K562 (cell line): ENCODE data around the gene RPL10A. TPM values are rescaled to one million over a fixed set of nuclear protein-coding genes. Genes with fewer than 3 reads are reported as not detected.

Experiments used
- ATAC-seq: fragments of 200-7000 bp; cut with Tn5 transposase; 3 replicates; pipeline ENCODE4 v1.9.1; 2020; ENCODE audit warnings: moderate library complexity
- BruUV-seq: library from RNA; stranded (reverse); fragments of 400-500 nt; replicated peaks from 2 replicates; lab custom pipeline; 2021; lab: Mats Ljungman, UMichigan
- CTCF ChIA-PET: fragments of 300-600 bp; formaldehyde crosslinking; extraction: SDS; loops from one replicate; lab custom pipeline; 2021; ENCODE audit warnings: low intra/inter-chr PET ratio; lab: Yijun Ruan, JAX
- POLR2A ChIA-PET: fragments of 300-600, 350-650 bp; sonication (Branson Sonifier 250); formaldehyde crosslinking; extraction: SDS; loops from one replicate; lab custom pipeline; 2021; ENCODE audit warnings: antibody characterized with exemption, inconsistent platforms; lab: Yijun Ruan, JAX
- DNase-seq, 4 experiments: peaks; one replicate each; pipeline versions ENCODE4 v3.0.0 to v3.0.0-alpha.2; 2011 to 2018; ENCODE audit warnings: low spot score in 3 of 4, mixed read lengths in 3 of 4; ENCODE audit errors: extremely low read depth in 1 of 4
- FAIRE-seq: peaks from 2 replicates; lab custom pipeline; 2011; peaks lifted over from hg19 to GRCh38; lab: Jason Lieb, UNC
- H2AFZ ChIP-seq: 2 replicates; pipeline ENCODE4 v1.6.0; 2011; ENCODE audit warnings: low read depth, low read length, control low read depth, inconsistent platforms
- H3K27ac ChIP-seq: fragments of 200-600 bp; 3 replicates; pipeline ENCODE4 v1.8.0; 2011; ENCODE audit warnings: low read depth, mild to moderate bottlenecking, control low read depth, inconsistent platforms, low read length, moderate library complexity, mixed read lengths; ENCODE audit errors: extremely low read depth
- H3K27me3 ChIP-seq, 2 experiments: fragments of 300-600 bp in 1 of 2; 2 replicates in 1 of 2; 3 replicates in 1 of 2; pipeline versions ENCODE4 v1.6.0 to v1.8.0; 2011; ENCODE audit warnings: inconsistent platforms in 2 of 2, low read length in 2 of 2, mild to moderate bottlenecking in 1 of 2, mixed read lengths in 1 of 2, moderate library complexity in 1 of 2; ENCODE audit not compliant: control insufficient read depth in 2 of 2, insufficient read depth in 2 of 2
- H3K36me3 ChIP-seq: fragments of 300-600 bp; 3 replicates; pipeline ENCODE4 v1.8.0; 2011; ENCODE audit warnings: mild to moderate bottlenecking, low read length, inconsistent platforms; ENCODE audit not compliant: control insufficient read depth, insufficient read depth
- H3K4me1 ChIP-seq, 2 experiments: fragments of 200-600 bp in 1 of 2; replicated peaks in 1 of 2; 2 replicates in 1 of 2; 3 replicates in 1 of 2; pipeline versions ENCODE4 v1.5.1 to v1.8.0; 2011; ENCODE audit warnings: inconsistent platforms in 2 of 2, low read length in 2 of 2, mild to moderate bottlenecking in 1 of 2, mixed read lengths in 1 of 2, moderate library complexity in 1 of 2; ENCODE audit not compliant: control insufficient read depth in 2 of 2, insufficient read depth in 2 of 2
- H3K4me2 ChIP-seq: 2 replicates; pipeline ENCODE4 v1.6.1; 2011; ENCODE audit warnings: low read length, control low read depth, inconsistent platforms, mixed read lengths; ENCODE audit not compliant: insufficient read depth
- H3K4me3 ChIP-seq: fragments of 200-600 bp; sonication (generic), shearing (Covaris generic); 2 replicates; pipeline ENCODE4 v1.5.1; 2016; ENCODE audit warnings: control low read depth, inconsistent platforms
- H3K79me2 ChIP-seq: fragments of 200-600 bp; 3 replicates; pipeline ENCODE4 v1.8.0; 2011; ENCODE audit warnings: low read length, inconsistent platforms; ENCODE audit not compliant: control insufficient read depth, insufficient read depth
- H3K9ac ChIP-seq, 2 experiments: 2 replicates each; pipeline versions ENCODE4 v1.6.0 to v1.6.1; 2011; ENCODE audit warnings: low read depth in 2 of 2, low read length in 2 of 2, control low read depth in 1 of 2, inconsistent platforms in 1 of 2, mild to moderate bottlenecking in 1 of 2, mixed read lengths in 1 of 2; ENCODE audit not compliant: insufficient read depth in 1 of 2
- H3K9me1 ChIP-seq: one replicate; pipeline ENCODE4 v1.6.0; 2011; ENCODE audit warnings: inconsistent platforms, mild to moderate bottlenecking, low read length, moderate library complexity; ENCODE audit not compliant: control insufficient read depth, insufficient read depth
- H3K9me3 ChIP-seq: replicated peaks from 2 replicates; pipeline ENCODE4 v1.5.1; 2011; ENCODE audit warnings: low read depth, low read length, inconsistent platforms; ENCODE audit not compliant: control insufficient read depth, insufficient read depth
- H4K20me1 ChIP-seq: replicated peaks from 2 replicates; pipeline ENCODE4 v1.6.1; 2011; ENCODE audit warnings: low read length, inconsistent platforms, mixed read lengths; ENCODE audit not compliant: control insufficient read depth, insufficient read depth
- BCOR ChIP-seq: fragments of 450-650 bp; IDR thresholded peaks from 2 replicates; pipeline ENCODE4 v1.6.1; 2016
- RBM25 ChIP-seq: fragments of 200-400 bp; formaldehyde crosslinking; IDR thresholded peaks from 2 replicates; pipeline ENCODE4 v1.6.1; 2018; ENCODE audit warnings: low read length, low read depth, moderate library complexity; ENCODE audit not compliant: severe bottlenecking
- WGBS: fragments of 100-300 bp; shearing (Covaris generic); methylation state at CpG from one replicate; pipeline ENCODE4 v1.1.6; 2016; ENCODE audit warnings: low coverage, mixed read lengths; ENCODE audit not compliant: insufficient coverage; ENCODE audit errors: missing lambda C conversion rate; 5-methylcytosine and 5-hydroxymethylcytosine counted together
- in situ Hi-C: fragments of 300-500 bp; cut with MboI; formaldehyde crosslinking; loops from 4 replicates; pipeline ENCODE4 v1.15.0; 2018; ENCODE audit warnings: inconsistent platforms, mixed read lengths
- intact Hi-C: fragments of 100-400 bp; cut with micrococcal nuclease; formaldehyde crosslinking; loops from 2 replicates; pipeline ENCODE4 v1.14.2; 2022
- polyA plus RNA-seq, 8 experiments: library from polyadenylated mRNA; depleted of rRNA in 4 of 8; stranded (reverse) in 5 of 8; unstranded in 3 of 8; fragments of >200 nt; fragmentation: Nextera tagmentation in 2 of 8; fragmentation: Illumina TruSeq in 1 of 8; extraction: Ambion mirVana in 2 of 8; extraction: Trizol in 1 of 8; gene quantifications; 2 replicates each; pipeline versions ENCODE4 v1.2.1 to v1.2.3, GENCODE V29; 2011 to 2014; ENCODE audit warnings: inconsistent platforms in 1 of 8, missing spikeins in 1 of 8
- total RNA-seq, 7 experiments: library from RNA; depleted of rRNA in 6 of 7; stranded (reverse); fragments of >200 nt in 6 of 7; fragmentation: Illumina TruSeq in 2 of 7; extraction: Trizol in 2 of 7; gene quantifications; 2 replicates each; pipeline versions ENCODE4 v1.2.1 to v1.2.3, GENCODE V29; 2011 to 2021; ENCODE audit warnings: low replicate concordance in 1 of 7
- TF ChIP-seq, protein P1 (sequence below): sonication (generic); formaldehyde crosslinking; IDR thresholded peaks from 2 replicates; pipeline ENCODE4 v1.8.0; 2022; ENCODE audit warnings: missing genetic modification reagents, mild to moderate bottlenecking, moderate library complexity, borderline replicate concordance
- TF ChIP-seq, protein P2 (sequence below): fragments of 200-800 bp; sonication (Bioruptor generic); IDR thresholded peaks from 2 replicates; pipeline ENCODE4 v1.6.1; 2017; ENCODE audit warnings: missing genetic modification characterization, missing compliant biosample characterization

Gene RPL10A
- total and polyA plus RNA-seq, 9 of the 15 experiments (the other 6 are each of a cell fraction or from before 2014, with no cell fraction given): 1,589 to 3,237 (median 2,116) TPM

DNA sequence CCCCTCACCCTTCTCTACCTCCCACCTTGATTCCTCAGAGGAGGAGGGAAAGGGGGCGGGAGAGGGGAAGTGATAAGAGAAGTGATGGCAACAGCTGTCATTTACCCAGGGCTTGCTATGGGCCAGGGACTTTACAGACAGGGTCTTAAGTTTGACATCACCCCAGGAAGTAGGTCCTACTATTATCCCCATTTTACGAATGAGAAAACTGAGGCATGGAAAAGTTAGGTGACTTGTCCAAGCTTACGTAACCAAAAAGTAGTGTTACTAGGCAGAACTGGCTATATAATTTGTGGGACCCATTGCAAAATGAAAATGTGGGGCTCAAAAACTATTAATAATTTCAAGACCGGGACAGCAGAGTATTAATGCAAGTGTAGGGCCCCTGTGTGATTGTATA, 26.6 kb upstream of the RPL10A start:
- Histone ChIP-seq H3K9me3 (no peaks in the 10 kb centered on the region), H3K4me3 (no peak overlapping the region), H3K4me2 (no peak overlapping the region), H3K27me3 (peaks cover 7 to 16% of the 10 kb centered on the region in 2 experiments; a peak in 4 of 5 replicates), H3K79me2 (no peaks in the 10 kb centered on the region), H3K27ac (no peak overlapping the region), H2AFZ (no peak overlapping the region), H4K20me1 (no peaks in the 10 kb centered on the region), H3K4me1 (peaks cover 5 to 10% of the 10 kb centered on the region in 2 experiments; a peak in 3 of 5 replicates), H3K36me3 (no peaks in the 10 kb centered on the region), H3K9me1 (no peaks in the 10 kb centered on the region), H3K9ac (no peak overlapping the region)
- 43% methylated on average over 3 of the region's 4 CpGs for WGBS
- no peak for DNase-seq
- ATAC-seq: no peak
- intact Hi-C loops (no loop called here), in situ Hi-C loops (no loop called here)
- no peak for FAIRE-seq
- BruUV-seq: no TSS peak
- ChIA-PET CTCF (no interaction called here), POLR2A (no interaction called here)
- TF ChIP-seq RBM25: peak; percentile 70
- TF ChIP-seq, protein P1, sequence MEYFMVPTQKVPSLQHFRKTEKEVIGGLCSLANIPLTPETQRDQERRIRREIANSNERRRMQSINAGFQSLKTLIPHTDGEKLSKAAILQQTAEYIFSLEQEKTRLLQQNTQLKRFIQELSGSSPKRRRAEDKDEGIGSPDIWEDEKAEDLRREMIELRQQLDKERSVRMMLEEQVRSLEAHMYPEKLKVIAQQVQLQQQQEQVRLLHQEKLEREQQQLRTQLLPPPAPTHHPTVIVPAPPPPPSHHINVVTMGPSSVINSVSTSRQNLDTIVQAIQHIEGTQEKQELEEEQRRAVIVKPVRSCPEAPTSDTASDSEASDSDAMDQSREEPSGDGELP: peak; percentile 34; the same call in 1 of the 2 replicates
- TF ChIP-seq, protein P2, sequence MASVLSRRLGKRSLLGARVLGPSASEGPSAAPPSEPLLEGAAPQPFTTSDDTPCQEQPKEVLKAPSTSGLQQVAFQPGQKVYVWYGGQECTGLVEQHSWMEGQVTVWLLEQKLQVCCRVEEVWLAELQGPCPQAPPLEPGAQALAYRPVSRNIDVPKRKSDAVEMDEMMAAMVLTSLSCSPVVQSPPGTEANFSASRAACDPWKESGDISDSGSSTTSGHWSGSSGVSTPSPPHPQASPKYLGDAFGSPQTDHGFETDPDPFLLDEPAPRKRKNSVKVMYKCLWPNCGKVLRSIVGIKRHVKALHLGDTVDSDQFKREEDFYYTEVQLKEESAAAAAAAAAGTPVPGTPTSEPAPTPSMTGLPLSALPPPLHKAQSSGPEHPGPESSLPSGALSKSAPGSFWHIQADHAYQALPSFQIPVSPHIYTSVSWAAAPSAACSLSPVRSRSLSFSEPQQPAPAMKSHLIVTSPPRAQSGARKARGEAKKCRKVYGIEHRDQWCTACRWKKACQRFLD: no peak
- 0 out of 2 replicates have a peak, but pooled peaks have one; percentile 17 for TF ChIP-seq BCOR
